Fibroblast of the aortic adventitia (primary cell): ENCODE measurements around the gene C2CD4C. TPM values are rescaled to one million over a fixed set of nuclear protein-coding genes. Genes with fewer than 3 reads are reported as not detected.
A peak's percentile ranks its signal among the peaks of the same experiment; 100 is the strongest.
"Not testable (repeated sequence)": the region's sequence is repeated elsewhere in the genome, so short reads cannot be mapped to it uniquely, and the experiment has no call there.

ENCODE experiments used
- DNase-seq: peaks from one replicate; pipeline ENCODE4 v3.0.0-alpha.2; 2010; ENCODE audit warnings: low read depth
- H3K4me3 ChIP-seq: 2 replicates; pipeline ENCODE4 v1.5.1; 2011; ENCODE audit warnings: low read depth, mild to moderate bottlenecking, control low read depth, low read length, moderate library complexity
- CTCF ChIP-seq: IDR thresholded peaks from 2 replicates; pipeline ENCODE4 v1.5.1; 2011; ENCODE audit warnings: mild to moderate bottlenecking, low read length, control low read depth, inconsistent platforms; ENCODE audit not compliant: insufficient read depth
- total RNA-seq: library from RNA; depleted of rRNA; stranded (reverse); fragments of >200 nt; gene quantifications from 2 replicates; pipeline ENCODE4 v1.2.3, GENCODE V29; 2012; ENCODE audit warnings: low replicate concordance

The C2CD4C gene
- total RNA-seq, 1 donor, result not detected

GRCh38 chr19:384799-385169 lies 24.2 kb downstream of the C2CD4C start:
- no peak for TF ChIP-seq CTCF
- H3K4me3 ChIP-seq, result no peak overlapping the region
- no peak for DNase-seq

GRCh38 chr19:383922-384798 lies 24.8 kb downstream of the C2CD4C start:
- peak; percentile 5 for DNase-seq
- H3K4me3 ChIP-seq, result no peak overlapping the region
- peak; percentile 44 for TF ChIP-seq CTCF

- no peak for TF ChIP-seq CTCF
- H3K4me3 ChIP-seq, result no peak overlapping the region
- DNase-seq, result no peak
Measured at GRCh38 chr19:383040-383439, 25.9 kb downstream of the C2CD4C start.

GRCh38 chr19:382578-382977 lies 26.4 kb downstream of the C2CD4C start:
- H3K4me3 ChIP-seq, result not testable (repeated sequence)
- peak; percentile 12 for DNase-seq

- H3K4me3 ChIP-seq, DNase-seq: not testable (repeated sequence)
Measured at GRCh38 chr19:381901-382300, 27.0 kb downstream of the C2CD4C start.

- H3K4me3 ChIP-seq, DNase-seq: not testable (repeated sequence)
Measured at GRCh38 chr19:380618-381219, 28.2 kb downstream of the C2CD4C start.

GRCh38 chr19:379796-380195 lies 29.2 kb downstream of the C2CD4C start:
- no peak for TF ChIP-seq CTCF
- no peak for DNase-seq
- no peak overlapping the region for H3K4me3 ChIP-seq

GRCh38 chr19:378706-379105 lies 30.2 kb downstream of the C2CD4C start:
- no peak for DNase-seq
- no peak overlapping the region for H3K4me3 ChIP-seq
- no peak for TF ChIP-seq CTCF
